ENCODE data around the gene CYBC1.

DNA sequence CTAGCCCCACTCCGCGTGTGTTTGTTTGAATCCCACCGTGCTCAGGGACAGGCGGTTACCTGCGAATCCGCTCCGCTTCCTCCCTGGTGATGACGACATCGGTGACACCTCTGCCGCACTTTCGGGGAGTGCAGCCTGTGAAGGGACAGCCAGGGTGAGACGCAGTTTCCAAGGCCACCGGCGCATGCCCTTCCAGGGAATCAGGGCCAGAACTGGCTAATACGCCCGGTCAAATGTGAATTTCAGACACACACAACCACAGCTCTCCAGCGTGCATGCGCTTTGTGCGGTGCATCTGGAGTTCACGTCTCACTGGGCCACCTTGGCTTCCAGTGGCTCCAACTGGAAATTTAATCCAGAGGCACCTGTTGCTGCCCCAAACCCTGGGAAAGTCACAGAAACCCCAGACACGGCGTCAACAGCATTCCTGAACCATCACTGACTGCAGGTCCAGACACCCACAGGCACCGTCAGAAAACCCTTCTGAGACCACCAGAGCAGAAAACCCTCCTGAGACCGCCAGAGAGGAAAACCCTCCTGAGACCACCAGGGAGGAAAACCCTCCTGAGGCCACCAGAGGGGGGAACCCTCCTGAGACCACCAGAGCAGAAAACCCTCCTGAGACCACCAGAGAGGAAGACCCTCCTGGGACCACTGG is 39.0 kb downstream of the CYBC1 start:
- TF ChIP-seq POLR2AphosphoS5 (IDR thresholded peaks at IDR 0.05) (no peak), EP300 (conservative IDR thresholded peaks at IDR 0.05; ENCODE audit: poor library complexity, severe bottlenecking) (no peak), RAD21 (conservative IDR thresholded peaks at IDR 0.05) (no peak), EZH2 (IDR thresholded peaks at IDR 0.05; ENCODE audit: borderline replicate concordance, insufficient read depth, low read length, poor library complexity, severe bottlenecking) (no peak), TAF1 (IDR thresholded peaks at IDR 0.05; ENCODE audit: low read depth) (no peak), SMC3 (conservative IDR thresholded peaks at IDR 0.05; ENCODE audit: poor library complexity) (no peak), MXI1 (conservative IDR thresholded peaks at IDR 0.05; ENCODE audit: poor library complexity, severe bottlenecking) (no peak)
- TF ChIP-seq, protein P1, sequence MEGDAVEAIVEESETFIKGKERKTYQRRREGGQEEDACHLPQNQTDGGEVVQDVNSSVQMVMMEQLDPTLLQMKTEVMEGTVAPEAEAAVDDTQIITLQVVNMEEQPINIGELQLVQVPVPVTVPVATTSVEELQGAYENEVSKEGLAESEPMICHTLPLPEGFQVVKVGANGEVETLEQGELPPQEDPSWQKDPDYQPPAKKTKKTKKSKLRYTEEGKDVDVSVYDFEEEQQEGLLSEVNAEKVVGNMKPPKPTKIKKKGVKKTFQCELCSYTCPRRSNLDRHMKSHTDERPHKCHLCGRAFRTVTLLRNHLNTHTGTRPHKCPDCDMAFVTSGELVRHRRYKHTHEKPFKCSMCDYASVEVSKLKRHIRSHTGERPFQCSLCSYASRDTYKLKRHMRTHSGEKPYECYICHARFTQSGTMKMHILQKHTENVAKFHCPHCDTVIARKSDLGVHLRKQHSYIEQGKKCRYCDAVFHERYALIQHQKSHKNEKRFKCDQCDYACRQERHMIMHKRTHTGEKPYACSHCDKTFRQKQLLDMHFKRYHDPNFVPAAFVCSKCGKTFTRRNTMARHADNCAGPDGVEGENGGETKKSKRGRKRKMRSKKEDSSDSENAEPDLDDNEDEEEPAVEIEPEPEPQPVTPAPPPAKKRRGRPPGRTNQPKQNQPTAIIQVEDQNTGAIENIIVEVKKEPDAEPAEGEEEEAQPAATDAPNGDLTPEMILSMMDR (IDR thresholded peaks at IDR 0.05; ENCODE audit: poor library complexity, severe bottlenecking): no peak
- TF ChIP-seq, protein P2, sequence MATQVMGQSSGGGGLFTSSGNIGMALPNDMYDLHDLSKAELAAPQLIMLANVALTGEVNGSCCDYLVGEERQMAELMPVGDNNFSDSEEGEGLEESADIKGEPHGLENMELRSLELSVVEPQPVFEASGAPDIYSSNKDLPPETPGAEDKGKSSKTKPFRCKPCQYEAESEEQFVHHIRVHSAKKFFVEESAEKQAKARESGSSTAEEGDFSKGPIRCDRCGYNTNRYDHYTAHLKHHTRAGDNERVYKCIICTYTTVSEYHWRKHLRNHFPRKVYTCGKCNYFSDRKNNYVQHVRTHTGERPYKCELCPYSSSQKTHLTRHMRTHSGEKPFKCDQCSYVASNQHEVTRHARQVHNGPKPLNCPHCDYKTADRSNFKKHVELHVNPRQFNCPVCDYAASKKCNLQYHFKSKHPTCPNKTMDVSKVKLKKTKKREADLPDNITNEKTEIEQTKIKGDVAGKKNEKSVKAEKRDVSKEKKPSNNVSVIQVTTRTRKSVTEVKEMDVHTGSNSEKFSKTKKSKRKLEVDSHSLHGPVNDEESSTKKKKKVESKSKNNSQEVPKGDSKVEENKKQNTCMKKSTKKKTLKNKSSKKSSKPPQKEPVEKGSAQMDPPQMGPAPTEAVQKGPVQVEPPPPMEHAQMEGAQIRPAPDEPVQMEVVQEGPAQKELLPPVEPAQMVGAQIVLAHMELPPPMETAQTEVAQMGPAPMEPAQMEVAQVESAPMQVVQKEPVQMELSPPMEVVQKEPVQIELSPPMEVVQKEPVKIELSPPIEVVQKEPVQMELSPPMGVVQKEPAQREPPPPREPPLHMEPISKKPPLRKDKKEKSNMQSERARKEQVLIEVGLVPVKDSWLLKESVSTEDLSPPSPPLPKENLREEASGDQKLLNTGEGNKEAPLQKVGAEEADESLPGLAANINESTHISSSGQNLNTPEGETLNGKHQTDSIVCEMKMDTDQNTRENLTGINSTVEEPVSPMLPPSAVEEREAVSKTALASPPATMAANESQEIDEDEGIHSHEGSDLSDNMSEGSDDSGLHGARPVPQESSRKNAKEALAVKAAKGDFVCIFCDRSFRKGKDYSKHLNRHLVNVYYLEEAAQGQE (IDR thresholded peaks at IDR 0.05; ENCODE audit: borderline replicate concordance): no peak

Data from neural cell (in vitro differentiated cells).